Measurements from ENCODE around the gene FEM1A. TPM values are rescaled to one million over a fixed set of nuclear protein-coding genes. Genes with fewer than 3 reads are reported as not detected.
A peak's percentile ranks its signal among the peaks of the same experiment; 100 is the strongest.

Gene FEM1A
- total RNA-seq, 2 experiments from 2014 or later: 11.4 TPM

DNA sequence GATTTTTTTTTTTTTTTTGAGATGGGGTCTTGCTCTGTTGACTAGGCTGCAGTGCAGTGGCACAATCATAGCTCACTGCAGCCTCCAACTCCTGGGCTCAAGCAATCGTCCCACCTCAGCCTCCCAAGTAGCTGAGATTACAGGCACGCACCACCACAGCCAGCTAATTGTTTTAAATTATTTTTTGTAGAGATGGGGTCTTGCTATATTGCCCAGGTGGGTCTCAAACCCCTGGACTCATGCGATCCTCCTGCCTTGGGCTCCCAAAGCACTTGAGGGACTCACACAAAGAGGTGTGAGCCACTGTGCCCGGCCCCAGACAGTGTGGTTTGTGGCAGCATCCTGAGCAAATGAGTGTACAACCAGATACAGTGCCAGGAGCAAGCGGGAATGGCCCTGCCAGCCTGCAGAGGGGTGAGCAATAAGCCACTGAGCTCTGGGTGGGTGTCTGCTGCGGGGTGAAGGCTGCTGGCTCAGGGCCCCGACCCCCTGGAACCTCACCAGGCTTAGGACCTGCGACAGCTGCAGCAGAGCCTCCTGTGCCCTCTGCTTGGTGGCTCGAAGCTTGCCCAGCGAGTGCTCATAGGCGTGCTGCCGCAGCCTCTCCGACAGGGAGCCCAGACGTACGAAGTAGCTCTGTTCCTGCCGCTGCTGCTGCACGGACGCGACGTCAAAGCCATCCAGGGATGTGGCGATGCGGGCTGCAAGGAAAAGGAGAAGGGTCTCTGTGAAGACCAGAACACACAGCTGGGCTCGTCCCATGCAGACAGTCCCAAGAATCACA is 55.8 kb downstream of the FEM1A start:
- TF ChIP-seq, protein P1, sequence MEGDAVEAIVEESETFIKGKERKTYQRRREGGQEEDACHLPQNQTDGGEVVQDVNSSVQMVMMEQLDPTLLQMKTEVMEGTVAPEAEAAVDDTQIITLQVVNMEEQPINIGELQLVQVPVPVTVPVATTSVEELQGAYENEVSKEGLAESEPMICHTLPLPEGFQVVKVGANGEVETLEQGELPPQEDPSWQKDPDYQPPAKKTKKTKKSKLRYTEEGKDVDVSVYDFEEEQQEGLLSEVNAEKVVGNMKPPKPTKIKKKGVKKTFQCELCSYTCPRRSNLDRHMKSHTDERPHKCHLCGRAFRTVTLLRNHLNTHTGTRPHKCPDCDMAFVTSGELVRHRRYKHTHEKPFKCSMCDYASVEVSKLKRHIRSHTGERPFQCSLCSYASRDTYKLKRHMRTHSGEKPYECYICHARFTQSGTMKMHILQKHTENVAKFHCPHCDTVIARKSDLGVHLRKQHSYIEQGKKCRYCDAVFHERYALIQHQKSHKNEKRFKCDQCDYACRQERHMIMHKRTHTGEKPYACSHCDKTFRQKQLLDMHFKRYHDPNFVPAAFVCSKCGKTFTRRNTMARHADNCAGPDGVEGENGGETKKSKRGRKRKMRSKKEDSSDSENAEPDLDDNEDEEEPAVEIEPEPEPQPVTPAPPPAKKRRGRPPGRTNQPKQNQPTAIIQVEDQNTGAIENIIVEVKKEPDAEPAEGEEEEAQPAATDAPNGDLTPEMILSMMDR (IDR thresholded peaks at IDR 0.05): no peak
- POLR2A ChIA-PET: no interaction called here
- CTCF ChIA-PET: interaction anchor here (12.0 kb wide), 1 partner anchor 40 kb away, joined by 310 read pairs; no protein-coding TSS in a partner anchor
- no peak overlapping the region for H3K4me3 Mint-ChIP-seq
- no peak for ATAC-seq
- DNase-seq: no peak
- H3K4me1 Mint-ChIP-seq (ENCODE audit: low read depth): peaks cover 3% of the 10 kb centered on the region
- no peaks in the 10 kb centered on the region for H3K9me3 Mint-ChIP-seq
- peaks cover 5% of the 10 kb centered on the region for H3K36me3 Mint-ChIP-seq (ENCODE audit: low read depth)
- intact Hi-C loops (cut with micrococcal nuclease): no loop called here
- no peak overlapping the region for H3K27ac Mint-ChIP-seq
- H3K27me3 Mint-ChIP-seq: no peaks in the 10 kb centered on the region

DNA sequence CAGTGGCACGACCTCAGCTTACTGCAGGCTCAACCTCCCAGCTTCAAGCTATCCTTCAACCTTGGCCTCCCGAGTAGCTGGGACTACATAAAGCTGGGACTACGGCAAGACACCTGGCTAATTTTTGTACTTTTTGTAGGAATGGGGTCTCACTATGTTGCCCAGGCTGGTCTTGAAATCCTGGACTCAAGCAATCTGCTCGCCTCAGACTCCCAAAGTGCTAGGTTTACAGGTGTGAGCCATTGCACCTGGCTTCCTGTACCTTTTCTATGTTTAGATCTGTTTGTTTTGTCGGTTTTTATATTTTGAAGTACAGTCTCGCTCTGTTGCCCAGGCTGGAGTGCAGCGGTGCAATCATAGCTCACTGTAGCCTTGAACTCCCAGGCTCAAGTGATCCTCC is 57.5 kb downstream of the FEM1A start:
- intact Hi-C loops (cut with micrococcal nuclease): no loop called here
- DNase-seq (no peak), ATAC-seq (no peak)
- H3K4me3 Mint-ChIP-seq: no peak overlapping the region
- H3K36me3 Mint-ChIP-seq (ENCODE audit: low read depth): peaks cover 5% of the 10 kb centered on the region
- TF ChIP-seq, protein P1 (IDR thresholded peaks at IDR 0.05): no peak
- no peaks in the 10 kb centered on the region for H3K9me3 Mint-ChIP-seq
- H3K27me3 Mint-ChIP-seq: no peaks in the 10 kb centered on the region
- H3K4me1 Mint-ChIP-seq (ENCODE audit: low read depth): peaks cover 3% of the 10 kb centered on the region
- no peak overlapping the region for H3K27ac Mint-ChIP-seq
- CTCF ChIA-PET: interaction anchor here (12.0 kb wide), 1 partner anchor 41 kb away, joined by 310 read pairs; no protein-coding TSS in a partner anchor
- POLR2A ChIA-PET: no interaction called here

Small RNA genes within 50 kb of the gene (microRNA-seq; reads per million reads assigned to microRNA genes)
- gene MIR7-3 (ENCODE audit: borderline microRNAs expressed, borderline replicate concordance): 4.8 reads per million, percentile 21 among the genes with 10 or more reads in this experiment

Other genes starting within 250 kb of the FEM1A start
- gene SEMA6B, start 232.1 kb upstream of the FEM1A start, total RNA-seq: not detected
- gene TNFAIP8L1, start 152.2 kb upstream of the FEM1A start, total RNA-seq: 10 to 100 TPM; 13.5 to 13.7 TPM
- gene MYDGF, start 121.4 kb upstream of the FEM1A start, total RNA-seq: 10 to 100 TPM; 58.3 to 62.1 TPM
- gene DPP9, start 67.9 kb upstream of the FEM1A start, total RNA-seq: 10 to 100 TPM; 60.4 to 64.0 TPM
- gene TICAM1, start 40.0 kb downstream of the FEM1A start, total RNA-seq: 10 to 100 TPM; 17.4 to 17.5 TPM
- 10 to 100 TPM; 15.5 to 23.5 TPM for gene PLIN3, start 75.9 kb downstream of the FEM1A start, total RNA-seq
- under 1 TPM; 0.18 to 0.20 TPM for gene ARRDC5, start 111.2 kb downstream of the FEM1A start, total RNA-seq
- 100 to 1,000 TPM; 173 to 175 TPM for gene UHRF1, start 117.8 kb downstream of the FEM1A start, total RNA-seq
- 10 to 100 TPM; 46.3 to 46.6 TPM for gene KDM4B, start 177.4 kb downstream of the FEM1A start, total RNA-seq